GM18520 (cell line): ENCODE results near the gene SDCCAG8.

Source experiments
- ATAC-seq: cut with Tn5 transposase; IDR thresholded peaks from one replicate; pipeline ENCODE4 v1.9.1; 2021; ENCODE audit not compliant: unreplicated experiment

SDCCAG8 gene

DNA sequence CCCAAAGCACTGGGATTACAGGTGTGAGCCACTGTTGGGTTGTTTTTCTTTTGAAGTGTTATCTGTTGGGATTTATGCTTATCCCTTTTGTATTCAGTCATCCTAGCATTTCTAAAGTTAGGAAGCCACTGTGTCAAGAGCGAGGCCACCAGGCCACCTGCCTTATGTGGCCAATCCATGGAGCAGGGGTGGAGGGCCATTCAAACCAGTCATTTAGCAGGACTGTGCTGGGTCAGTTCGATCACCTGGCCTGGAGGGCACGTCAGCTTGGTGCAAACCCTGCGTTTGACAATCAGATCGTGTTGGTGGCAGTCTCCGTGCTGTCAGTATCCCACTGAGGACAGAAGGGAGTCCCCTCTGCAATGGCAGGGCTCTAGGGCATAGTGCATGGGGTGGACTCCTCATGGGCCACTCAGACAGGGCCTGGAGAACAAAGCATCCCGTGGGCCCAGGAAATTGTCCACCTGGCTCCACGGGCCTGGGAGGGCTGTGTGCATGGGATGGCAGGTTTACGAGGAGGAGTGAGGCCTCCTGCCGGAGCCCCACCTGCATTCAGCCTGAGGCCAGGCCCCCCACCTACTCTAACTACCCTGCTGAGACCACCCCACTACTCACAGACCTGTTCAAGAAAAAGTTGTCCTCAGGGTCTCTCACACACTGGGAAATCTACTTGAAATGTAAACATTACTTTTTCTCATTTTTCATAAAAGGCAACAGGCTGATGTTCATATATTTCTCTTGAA, 242.3 kb downstream of the SDCCAG8 start:
- ATAC-seq: no peak

DNA sequence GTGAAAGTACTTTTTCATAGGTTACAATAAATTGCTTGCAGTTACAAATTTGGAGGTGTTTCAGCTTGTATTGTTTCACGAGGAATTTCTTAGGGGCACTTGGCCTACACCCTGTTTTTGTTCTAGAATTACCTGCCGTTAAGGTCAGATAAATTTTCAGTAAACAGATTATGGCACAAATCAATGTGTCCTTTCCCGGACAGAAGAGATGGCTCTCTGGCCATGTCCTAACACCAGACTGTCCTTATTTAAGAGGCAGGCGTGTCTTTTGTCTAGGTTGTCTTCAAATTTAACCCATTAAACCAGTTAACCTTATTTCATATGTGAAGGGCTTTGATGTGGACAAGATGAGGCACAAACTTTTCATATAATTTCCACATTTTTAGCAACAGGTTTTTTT, 243.4 kb downstream of the SDCCAG8 start:
- no peak for ATAC-seq

DNA sequence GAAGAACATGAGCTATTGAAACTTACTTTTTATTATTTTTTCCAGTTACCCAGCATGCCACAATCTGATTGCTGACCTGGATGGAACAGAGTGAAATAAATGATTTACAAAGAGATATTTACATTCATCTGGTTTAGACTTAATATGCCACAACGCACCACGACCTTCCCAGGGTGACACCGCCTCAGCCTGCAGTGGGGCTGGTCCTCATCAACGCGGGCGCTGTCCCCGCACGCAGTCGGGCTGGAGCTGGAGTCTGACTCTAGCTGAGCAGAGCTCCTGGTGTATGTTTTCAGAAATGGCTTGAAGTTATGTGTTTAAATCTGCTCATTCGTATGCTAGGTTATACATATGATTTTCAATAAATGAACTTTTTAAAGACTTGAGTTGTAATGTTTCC, 243.9 kb downstream of the SDCCAG8 start:
- no peak for ATAC-seq

DNA sequence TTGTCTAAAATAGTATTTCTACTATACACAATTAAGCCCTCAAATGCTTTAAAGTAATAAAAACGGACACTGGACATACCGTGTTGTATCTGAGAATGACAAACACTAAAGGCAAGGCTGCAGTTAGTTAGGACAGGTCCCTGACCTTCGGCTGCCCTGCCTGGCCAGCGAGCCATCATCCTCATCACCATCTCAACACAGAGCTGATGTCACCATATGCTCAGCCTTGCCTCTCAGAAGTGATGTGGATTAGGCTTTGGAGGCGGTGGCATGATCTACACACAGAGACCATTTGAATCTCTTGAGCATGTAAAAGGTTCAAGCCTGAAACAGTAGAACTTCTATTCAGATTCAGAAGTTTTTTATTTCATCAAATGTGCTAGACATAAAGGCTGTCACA, 244.7 kb downstream of the SDCCAG8 start:
- no peak for ATAC-seq

DNA sequence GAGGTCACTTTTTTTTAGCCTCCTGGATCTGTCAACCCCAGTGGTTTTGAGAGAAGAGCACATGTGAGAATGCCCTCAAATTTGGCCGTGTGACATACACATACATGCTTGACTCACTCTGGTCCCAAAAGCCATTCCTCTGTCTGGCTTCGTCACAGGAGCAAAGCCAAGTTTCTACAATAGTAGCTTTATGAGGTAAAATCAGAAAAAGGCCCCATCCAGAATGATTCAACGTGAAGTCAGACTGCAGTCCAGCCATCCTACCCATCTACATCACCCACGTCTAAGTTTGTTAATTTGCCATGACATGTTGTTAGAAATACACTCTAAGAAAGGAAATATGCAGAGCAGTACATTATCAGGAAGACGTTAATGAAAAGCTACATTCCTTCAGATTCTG, 245.2 kb downstream of the SDCCAG8 start:
- ATAC-seq: no peak

DNA sequence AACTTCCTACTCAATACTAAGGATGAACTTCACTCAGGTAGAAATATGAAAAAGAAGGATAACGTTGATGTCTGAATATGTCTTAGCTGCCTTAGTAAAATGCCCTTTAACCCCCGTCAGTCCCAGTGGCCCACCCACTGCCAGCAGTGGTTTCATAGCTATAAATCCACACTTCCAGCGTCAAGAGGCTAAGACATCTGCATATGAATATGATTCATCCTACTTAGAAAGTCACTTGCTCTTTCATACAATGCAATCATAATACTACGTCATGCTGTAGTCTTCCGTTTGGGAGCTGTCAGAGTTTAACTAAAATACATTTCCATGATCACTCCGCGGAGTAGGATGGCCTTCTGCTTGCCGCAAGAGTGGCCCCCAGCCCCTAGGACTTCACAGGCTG, 247.3 kb downstream of the SDCCAG8 start:
- no peak for ATAC-seq

DNA sequence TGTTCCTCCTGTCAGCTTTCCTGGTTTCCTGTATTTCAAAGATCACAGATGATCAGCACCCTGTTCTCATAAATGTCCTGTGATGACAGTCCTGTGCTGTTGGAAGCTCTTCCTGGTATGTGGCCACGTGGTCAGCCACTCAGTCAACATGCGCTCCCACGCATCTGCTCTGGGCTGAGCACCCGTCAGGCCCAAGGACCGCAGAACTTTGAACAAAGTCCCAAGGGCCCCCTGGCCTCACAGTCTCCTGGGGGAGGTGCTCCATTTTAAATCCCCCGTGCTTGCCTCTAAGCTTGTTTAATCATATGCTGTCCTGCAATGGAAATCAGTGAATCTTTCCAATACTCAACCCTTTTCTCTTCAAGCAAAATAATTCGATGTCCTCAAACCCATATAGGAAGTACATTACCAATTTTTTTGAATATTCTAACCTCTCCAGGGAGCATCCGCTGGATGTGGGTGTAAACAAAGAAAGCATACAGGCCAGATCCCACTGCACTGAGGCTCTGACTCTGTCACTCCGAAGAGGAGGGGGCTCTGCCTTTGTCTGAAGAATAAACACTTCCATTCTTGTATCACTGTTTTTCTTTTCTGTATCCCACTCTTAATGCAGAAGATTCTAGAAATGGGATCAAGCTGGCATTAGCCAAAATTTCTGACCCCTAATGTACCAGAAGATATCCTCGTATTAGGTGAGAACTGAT, 250.3 kb downstream of the SDCCAG8 start:
- ATAC-seq: no peak

DNA sequence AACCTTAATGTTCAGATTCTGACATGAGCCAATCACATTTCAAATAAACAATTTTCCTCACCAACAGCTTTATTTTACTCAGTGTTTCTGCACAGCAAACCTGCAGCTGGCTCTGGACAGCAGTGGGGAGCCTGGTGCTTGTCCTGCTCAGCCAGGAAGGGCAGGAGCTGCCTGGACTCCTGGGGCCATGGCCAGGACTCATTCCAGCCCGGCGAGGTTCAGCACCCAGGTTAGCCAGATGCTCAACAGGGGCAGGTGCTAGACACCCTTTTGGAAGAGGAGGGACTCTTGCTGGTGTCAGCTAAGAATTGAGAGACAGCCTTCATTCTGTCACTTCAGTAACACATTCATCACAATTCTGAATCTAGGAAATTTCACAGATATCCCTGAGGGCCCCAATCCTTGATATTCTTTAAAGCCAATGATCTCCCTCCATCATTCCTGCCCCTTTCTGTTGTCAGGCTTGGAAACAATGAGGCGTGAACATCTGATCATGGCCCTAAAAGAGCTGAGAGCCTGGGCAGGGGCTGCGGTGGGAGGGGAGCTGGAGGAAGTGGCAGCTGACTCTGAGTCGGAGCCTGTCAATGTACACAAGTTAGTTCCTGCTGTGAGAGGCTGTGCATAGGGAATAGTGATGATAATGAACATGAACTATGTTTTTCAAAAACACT, 251.3 kb downstream of the SDCCAG8 start:
- no peak for ATAC-seq

DNA sequence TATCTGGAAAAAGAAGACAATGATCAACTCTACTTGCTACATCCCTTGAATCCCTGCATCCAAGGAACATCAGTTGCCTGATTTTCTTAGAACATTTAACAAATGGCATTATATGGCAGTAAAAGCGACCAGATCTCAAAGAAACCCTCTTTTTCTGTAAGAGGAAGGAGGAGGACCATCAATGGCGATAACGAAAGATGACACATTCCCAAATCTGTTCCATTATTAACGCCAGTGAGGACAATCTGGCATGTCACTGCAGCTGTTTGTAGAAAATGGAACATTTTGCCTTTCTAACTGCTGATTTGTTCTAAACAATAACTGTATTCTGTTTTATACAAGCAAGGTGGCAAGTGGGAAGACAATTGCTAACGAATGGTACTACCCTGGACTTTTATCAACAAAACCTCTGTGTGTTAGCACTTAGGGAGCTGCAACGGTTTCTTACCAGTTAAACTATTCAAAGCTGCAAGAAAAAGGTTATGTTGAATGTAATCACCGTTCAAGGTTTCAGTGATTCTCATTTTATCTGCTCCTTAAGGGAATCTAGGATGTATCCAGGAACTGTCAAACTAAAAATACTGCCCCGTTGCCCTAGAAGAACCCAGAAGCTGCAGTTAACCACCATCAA, 251.9 kb downstream of the SDCCAG8 start:
- no peak for ATAC-seq

DNA sequence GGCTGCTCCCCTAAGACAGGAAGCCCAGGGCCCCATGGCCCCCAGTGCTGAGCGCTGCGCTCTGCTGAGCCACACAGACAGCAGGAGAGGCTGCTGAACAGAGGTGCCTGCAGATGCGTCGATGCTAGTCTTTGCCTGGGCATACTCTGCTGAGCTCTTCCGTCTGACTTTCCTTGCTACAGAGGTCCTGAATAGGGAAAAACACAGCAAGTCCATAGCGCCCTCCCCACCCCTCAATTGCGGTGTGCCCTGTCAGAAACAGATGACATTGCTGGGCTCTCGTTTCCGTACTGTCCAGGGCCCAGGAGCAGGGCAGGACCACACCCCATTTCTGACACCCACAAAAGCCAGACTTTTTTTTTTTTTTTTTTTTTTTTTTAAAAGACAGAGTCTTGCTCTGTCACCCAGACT, 252.5 kb downstream of the SDCCAG8 start:
- ATAC-seq: no peak

DNA sequence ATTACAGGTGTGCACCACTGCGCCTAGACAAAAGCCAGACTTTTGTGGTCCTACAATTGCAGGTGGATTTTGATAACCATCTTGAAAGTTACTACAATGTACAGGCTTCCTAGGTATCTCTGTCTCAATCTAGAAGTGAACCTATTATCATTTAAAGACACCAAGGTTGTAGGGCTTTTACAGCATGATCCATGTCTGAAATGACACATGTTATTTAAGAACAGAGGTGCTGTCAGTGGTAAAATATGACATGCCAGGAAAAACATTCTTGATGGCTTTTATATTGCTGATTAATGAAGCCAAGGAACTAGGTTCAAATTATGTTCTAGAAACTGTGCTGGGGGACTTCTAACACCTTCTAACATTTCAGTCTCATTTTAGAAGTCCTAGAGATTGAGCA, 253.1 kb downstream of the SDCCAG8 start:
- ATAC-seq: no peak

DNA sequence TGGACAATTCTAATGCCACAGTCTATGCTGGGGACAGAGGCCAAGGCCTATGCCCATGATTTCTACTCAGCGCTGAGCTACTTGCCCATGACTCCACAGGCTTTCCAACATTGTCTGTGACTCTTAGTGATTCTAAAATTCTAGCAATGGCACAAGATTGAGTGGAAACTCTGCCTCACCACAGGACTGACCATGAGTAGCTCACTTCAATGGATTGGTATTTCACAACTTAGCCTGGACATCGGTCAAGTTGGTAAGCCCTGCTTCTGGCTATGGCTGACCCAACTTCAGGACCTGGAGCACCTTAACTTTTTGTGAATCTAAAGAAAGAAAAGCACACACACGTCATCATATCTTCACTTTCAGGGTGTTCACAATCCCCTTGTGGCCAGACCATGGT, 255.1 kb downstream of the SDCCAG8 start:
- no peak for ATAC-seq

DNA sequence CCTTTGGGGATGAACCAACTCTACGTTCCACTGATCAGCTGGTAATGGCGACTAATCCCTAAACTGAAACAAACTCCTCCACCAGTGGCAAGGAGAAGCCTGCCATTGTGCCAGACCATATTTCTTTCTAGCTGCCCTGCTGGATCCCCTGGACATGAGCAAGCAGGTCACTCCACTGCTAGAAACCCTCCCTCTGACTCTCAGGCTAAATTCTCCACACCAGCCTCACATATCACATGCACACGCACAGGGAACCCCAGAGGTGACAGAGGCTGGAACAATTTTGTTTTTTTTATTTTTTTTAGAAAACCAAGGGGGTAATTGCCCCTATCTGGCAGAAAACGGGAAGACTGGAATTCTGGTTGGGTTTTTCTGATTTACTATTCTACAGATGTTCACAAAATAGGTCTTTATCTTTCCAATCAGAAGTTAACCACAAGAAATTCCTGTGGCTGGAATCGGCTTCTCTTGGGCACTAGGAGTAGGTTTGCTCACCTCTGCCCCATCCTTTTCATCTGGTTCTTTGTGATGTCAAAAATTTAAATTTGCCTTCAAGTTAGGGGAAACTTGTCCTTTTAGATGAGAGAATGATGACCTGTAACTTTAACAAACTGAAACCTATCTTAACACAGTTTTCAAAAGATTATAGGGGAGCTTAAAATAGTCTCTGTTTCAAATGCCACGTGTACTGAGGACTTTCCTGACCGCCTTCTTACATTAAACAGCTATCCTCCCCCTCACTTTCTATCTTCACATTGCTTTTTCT, 258.1 kb downstream of the SDCCAG8 start:
- no peak for ATAC-seq

DNA sequence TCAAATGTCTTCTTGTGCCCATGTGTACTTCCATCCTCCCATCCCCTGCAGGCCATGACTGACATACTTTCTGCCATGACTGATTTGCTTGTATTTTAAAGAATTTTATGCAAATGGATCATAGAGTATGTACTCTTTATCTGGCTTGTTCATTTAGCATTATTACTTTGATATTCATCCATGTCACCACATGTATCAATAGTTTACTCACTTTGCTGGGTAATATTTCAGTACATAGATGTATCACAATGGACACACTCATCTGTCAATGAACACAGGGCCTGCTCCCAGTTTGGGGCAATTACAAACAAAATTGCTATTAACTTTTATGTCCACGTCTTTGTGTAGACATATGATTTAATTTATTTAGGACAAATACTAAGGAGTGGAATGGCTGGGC, 259.1 kb downstream of the SDCCAG8 start:
- ATAC-seq: no peak

DNA sequence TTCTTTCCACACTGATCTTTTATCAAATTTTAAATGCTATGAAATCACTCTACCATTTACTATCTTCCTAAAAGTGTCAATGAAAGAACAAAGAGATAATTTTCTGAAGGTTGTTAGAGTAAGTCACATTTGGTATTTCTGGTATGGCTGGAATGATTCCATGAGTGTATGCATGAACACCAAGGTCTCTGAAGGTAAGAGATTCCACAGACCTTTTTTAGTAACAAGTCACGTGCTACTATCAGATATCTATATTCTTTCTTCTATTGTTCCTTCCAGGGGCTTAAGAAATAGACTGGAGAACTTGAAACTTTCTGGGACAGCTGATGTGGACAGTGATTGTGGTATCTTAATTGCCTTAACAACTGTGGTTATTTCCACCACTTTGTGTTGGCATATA, 265.0 kb downstream of the SDCCAG8 start:
- no peak for ATAC-seq

DNA sequence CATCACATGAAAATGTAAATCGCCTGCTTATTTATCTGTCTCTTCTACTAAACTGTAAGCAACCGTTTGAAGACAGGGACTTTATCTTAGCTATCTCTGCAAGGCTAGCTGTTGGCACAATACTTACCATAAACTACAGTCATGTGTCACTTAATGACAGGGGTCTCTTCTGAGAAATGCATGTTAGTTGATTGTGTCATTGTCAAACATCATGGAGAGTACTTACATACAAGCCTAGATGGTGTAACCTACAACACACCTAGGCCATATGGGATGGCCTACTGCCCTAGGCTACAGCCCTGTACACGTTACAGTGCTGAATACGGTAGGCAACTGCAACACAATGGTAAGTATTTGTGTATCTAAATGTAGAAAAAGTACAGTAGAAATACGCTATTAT, 267.9 kb downstream of the SDCCAG8 start:
- no peak for ATAC-seq

DNA sequence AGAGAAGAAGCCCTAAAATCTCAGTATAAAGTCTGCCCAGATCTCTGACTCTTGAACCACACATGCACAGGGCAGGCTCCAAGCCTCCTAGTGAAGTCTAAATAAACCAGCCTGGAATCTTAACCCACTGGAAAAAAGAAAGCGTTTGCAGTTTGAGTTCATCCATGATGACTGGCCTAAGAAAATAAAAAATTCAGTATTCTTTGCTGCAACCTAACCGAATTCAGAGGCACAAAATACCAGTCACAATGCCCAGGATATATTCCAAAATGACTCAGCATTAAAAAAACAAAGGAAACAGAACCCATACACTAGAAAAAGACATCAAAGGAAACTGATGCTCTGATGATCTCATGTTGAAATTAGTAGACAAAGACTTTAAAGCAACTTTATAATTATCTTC, 269.2 kb downstream of the SDCCAG8 start:
- ATAC-seq: no peak

DNA sequence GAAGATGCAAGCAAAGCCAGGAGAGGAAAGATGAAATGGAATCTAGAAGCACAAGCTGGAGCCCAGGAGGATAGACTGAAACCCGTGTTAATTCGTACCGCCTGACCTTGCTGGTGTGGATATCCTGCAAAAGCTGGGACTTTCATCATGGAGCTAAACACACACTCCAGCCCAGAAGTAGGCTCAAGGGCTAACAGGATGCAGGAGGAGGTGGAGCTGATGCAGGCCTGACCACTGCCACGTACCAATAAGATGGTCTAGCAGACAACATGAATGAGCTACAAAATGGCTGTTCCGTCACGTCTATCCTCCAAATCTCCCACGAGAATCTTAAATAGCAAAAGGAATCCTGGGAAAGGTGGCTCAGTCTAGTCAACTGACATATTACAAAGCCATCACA, 270.3 kb downstream of the SDCCAG8 start:
- ATAC-seq: no peak

DNA sequence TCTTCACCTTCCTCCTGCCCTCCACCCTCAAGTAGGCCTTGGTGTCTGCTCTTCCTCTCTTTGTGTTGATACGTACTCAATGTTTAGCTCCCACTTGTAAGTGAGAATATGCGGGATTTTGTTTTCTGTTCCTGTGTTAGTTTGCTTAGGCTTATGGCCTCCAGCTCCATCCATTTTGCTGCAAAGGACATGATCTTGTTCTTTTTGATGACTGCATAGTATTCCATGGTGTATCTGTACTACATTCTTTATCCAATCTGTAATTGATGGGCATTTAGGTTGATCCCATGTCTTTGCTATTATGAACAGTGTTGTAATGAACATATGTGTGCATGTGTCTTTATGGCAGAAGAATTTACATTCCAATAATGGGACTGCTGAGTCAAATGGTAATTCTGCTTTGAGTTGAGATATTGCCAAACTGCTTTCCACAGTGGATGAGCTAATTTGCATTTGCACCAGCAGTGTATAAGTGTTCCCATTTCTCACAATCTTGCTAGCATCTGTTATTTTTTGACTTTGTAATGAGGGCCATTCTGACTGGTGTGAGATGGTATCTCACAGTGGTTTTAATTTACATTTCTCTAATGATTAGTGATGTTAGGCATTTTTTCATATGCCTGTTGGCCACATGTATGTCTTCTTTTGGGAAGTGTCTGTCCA, 272.7 kb downstream of the SDCCAG8 start:
- ATAC-seq: no peak

DNA sequence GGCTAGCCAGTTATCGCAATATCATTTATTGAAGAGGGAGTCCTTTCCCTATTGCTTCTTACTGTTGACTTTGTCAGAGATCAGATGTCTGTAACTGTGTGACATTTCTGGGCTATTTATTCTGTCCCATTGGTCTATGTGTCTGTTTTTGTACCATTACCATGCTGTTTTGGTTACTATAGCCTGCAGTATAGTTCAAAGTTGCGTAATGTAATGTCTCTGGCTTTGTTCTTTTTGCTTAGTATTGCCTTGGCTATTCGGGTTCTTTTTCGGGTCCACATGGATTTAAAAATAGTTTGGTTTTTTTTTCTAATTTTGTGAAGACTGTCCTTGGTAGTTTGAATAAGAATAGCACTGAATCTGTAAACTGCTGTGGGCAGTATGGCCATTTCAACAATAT, 273.7 kb downstream of the SDCCAG8 start:
- no peak for ATAC-seq

DNA sequence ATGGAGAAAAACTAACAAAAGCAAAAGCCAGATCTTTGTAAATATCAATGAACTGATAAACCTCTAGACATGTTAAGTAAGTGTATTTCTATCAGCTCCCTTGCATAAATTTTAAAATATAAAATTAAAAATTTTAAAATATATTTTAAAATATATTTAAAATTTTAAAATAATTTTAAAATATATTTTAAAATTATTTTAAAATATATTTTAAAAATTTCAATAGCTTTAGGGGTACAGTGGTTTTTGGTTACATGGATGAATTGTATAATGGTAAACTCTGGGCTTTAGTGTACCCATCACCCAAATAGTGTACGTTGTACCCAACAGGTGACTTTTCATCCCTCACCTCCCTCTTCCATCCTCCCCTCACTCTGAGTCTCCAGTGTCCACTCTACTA, 279.2 kb downstream of the SDCCAG8 start:
- ATAC-seq: no peak
